Measurements from ENCODE around the gene ZNF595.

DNA sequence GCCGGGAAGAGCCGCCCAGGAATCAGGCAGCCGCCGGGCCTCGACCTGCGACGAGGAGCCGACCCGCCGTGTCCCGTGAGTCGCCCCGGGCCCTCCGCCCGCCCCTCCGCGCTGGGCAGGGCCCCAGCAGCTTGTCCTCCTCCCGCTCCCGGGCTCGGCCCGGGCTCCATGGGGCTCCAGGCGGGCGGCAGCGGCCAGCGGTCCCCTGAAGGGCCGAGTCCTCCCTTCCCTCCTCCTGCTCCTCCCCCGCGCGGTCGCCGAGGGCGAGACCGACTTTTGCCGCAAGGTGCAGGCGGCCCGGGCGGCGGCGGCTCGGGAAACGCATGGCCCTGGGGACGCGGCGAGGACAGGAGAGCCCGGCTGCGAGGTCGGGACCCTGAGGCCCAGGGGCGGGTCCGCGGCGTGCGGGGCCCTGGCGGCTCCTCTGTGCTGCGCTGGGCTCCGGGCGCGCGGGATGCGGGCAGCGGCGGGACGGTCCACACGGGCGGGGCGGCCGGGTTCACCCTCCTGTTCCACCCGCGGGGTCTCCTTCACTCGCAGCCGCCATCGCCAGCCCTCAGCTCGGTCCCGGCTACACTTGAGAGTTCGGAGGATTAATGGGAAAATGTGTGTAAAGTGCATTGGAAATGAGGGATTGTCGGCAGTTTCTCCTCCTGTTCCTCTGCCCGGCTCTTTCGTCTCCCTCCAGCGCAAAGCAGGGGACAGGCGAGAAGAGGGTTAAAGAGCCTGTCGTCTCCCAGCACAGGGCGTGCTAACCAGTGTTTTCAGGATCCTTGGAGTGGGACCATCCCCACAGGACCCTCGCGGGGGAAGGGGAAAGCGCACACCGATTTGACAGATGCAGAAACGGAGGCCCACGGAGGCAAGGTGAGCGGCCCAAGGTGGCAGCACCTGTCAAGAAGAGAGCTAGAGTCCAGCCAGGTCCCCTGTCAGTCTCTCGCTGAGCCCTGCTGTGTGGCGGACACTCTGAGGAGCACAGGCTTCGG, 54.6 kb downstream of the ZNF595 start:
- TF ChIP-seq, protein P1, sequence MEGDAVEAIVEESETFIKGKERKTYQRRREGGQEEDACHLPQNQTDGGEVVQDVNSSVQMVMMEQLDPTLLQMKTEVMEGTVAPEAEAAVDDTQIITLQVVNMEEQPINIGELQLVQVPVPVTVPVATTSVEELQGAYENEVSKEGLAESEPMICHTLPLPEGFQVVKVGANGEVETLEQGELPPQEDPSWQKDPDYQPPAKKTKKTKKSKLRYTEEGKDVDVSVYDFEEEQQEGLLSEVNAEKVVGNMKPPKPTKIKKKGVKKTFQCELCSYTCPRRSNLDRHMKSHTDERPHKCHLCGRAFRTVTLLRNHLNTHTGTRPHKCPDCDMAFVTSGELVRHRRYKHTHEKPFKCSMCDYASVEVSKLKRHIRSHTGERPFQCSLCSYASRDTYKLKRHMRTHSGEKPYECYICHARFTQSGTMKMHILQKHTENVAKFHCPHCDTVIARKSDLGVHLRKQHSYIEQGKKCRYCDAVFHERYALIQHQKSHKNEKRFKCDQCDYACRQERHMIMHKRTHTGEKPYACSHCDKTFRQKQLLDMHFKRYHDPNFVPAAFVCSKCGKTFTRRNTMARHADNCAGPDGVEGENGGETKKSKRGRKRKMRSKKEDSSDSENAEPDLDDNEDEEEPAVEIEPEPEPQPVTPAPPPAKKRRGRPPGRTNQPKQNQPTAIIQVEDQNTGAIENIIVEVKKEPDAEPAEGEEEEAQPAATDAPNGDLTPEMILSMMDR (IDR thresholded peaks at IDR 0.05), result no peak
- TF ChIP-seq ZFX (IDR thresholded peaks at IDR 0.05; ENCODE audit: borderline replicate concordance), result no peak
